ENCODE data around the gene SMYD3.

DNA sequence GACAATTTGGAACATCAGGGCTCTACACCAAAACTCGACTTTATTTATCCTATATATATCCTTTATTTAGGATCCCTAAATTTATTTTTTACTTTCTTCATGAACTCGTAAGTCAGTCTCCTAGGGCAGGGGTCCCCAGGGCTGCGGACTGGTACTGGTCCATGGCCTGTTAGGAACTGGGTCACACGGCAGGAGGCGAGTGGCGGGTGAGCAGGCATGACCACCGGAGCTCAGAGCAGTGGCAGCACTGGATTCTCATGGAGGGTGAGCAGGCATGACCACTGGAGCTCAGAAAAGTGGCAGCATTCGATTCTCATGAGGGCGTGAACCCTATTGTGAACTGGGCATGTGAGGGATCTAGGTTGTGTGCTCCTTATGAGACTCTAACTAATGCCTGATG, 427.0 kb downstream of the SMYD3 start:
- no peak for TF ChIP-seq POLR2AphosphoS5 (IDR thresholded peaks at IDR 0.05)
- TF ChIP-seq EP300 (IDR thresholded peaks at IDR 0.05) = no peak
